GM12872 (cell line): ENCODE results near the gene RNF13.

Experiments
- TF ChIP-seq, protein P1 (sequence below): IDR thresholded peaks from 3 replicates; pipeline ENCODE4 v1.5.1; 2011; ENCODE audit warnings: low read depth, mild to moderate bottlenecking, low read length, moderate library complexity; ENCODE audit not compliant: insufficient read depth

RNF13 gene

DNA sequence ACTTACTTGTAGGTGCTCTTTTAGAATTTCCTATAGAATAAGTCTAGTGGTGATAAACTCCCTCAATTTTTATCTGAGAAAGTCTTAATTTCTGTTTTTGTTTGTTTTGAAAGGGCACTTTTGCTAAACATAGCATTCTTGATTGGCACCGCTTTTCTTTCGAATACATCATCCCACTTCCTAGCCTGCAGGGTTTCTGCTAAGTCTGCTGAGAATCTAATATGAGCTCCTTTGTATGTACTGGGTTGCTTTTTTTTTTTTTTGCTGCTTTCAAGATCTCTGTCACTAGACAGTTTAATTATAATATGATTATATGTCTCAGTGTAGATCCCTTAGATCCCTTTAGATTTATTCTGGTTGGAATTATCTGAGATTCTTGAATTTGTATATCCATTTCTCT, 136.2 kb downstream of the RNF13 start:
- TF ChIP-seq, protein P1, sequence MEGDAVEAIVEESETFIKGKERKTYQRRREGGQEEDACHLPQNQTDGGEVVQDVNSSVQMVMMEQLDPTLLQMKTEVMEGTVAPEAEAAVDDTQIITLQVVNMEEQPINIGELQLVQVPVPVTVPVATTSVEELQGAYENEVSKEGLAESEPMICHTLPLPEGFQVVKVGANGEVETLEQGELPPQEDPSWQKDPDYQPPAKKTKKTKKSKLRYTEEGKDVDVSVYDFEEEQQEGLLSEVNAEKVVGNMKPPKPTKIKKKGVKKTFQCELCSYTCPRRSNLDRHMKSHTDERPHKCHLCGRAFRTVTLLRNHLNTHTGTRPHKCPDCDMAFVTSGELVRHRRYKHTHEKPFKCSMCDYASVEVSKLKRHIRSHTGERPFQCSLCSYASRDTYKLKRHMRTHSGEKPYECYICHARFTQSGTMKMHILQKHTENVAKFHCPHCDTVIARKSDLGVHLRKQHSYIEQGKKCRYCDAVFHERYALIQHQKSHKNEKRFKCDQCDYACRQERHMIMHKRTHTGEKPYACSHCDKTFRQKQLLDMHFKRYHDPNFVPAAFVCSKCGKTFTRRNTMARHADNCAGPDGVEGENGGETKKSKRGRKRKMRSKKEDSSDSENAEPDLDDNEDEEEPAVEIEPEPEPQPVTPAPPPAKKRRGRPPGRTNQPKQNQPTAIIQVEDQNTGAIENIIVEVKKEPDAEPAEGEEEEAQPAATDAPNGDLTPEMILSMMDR: no peak

DNA sequence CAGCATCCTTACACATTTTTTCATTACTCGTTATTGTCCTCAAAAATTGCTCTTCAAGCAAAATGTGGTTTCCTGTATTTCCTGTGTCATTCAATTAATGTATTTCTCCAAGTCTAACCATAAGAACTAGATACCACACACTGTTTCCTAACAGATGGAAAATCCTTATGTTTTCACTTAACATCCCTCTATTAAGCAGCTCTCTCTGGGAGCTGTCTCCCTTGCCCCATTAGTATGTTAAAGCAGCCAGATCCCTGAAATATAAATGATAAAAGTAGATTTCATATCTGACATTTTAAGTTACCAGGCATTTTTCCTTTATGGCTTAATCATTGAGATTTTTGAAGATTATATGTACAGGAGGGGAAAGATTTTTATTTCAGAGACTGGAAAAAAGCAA, 141.8 kb downstream of the RNF13 start:
- TF ChIP-seq, protein P1: no peak

DNA sequence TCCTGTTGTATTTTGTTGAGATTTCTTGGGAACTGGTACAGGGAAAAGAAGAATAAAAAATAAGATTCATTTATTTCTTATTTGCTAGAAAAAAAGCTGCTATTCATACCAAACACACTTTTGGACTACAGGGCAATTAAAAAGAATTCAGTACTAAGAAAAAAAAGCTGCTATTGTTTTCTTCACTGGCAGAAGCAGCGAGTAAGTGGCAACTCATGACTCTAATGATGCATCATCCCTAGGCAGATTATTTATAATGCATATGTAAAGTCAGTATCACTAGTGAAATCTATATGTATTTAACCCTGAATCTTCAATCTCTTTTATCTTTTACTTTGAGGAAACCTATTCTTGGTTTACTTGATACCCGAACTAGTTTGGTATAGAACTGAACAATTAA, 142.4 kb downstream of the RNF13 start:
- TF ChIP-seq, protein P1: no peak

DNA sequence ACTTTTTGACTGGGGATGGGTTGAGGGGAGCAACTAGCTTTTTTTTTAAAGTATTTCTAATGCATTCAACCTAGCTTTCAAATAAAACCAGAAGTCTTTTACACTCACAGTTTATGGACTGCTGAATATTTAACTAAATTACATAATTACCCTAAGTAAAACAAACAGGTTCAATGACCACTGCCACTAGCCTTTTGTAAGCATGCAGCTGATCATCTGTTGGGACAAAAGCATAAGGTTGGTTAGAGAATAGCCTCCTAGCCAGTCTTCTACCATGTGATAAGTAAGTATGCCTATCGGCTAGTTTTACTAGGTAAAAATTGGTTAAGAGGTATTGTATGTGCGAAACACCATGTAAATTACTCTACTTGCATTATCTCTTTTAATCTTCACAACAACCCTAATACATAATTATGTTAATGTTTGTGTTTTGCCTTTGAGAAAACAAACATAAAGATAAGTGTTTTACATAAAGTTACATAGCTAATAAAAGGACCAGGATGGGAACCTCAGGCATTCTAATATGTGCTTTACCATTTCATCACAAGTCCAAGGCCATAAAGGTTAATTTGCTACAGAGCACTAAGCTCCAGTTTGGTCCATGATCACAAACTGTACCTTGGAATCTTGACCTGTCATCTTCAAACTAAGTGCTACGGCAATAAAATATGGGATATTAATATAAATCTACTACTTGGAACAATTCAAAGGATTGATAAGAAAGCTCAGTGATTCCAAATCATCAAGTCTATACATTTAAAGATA, 144.5 kb downstream of the RNF13 start:
- TF ChIP-seq, protein P1: no peak

DNA sequence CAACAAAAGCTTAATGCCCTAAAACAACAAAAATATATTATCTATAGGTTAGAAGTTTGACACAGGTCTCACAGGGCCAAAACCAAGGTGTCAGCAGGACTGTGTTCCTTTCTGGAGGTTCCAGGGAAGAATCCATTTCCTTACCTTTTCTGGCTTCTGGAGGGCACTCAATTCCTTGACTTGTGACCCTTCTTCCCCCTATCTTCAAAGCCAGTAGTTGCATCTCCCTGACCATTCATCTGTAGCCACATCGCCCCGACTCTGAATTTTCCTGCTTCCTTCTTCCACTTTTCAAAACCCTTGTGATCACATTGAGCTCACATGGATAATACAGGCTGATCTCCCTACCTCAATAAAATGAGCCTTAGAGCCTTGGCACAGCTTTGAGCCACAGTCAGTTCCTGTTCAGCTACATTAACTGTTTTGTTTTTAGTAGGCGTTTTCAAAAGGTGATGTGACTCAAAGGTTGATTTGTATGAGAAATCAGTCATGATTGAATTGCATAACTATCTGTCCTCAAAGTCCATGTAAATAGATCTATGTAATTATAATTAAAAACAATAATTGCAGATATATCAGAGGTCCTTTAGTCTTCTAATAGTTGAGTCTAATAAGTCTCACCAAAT, 145.3 kb downstream of the RNF13 start:
- TF ChIP-seq, protein P1: no peak

DNA sequence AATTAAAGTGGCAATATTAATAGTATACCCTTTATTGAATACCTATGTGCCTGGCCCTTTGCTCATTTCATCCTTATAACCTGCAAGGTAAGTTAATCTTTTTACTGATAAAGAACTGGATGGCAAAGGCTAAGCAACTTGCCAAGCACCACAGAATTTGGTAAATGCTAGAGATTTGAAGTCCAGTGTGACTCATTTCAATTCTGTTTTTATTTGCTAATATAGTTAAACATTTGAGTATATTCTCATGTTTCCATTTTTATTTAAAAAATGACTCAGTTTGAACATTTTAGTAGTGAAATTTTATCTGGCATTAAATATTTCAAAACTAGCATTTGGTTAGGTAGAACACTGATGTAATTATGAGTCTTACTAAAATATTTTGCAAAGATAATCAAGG, 146.4 kb downstream of the RNF13 start:
- TF ChIP-seq, protein P1: no peak

DNA sequence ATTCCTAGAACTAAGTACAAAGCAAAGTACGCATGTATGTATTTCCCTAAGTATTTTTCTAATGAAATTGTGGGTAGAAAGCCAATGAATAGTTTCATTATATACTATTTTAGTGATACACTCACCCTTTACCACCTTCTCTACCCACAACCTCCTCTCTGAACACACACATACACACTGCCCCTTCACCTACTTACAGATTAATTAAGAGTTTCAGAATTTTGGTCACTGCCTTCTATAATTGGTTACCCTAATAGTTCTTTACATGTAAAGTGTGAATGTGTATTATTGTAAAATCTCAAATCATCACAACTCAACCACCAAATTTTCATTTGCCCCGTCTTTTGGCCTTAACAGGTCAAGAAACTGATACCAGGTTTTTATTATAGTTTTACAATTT, 150.5 kb downstream of the RNF13 start:
- TF ChIP-seq, protein P1: no peak
